ENCODE data around the gene EREG.
"Not testable (repeated sequence)": the region's sequence is repeated elsewhere in the genome, so short reads cannot be mapped to it uniquely, and the experiment has no call there.

The EREG gene

GRCh38 chr4:74364652-74365491, at the start of gene EREG:
Gene EREG (plus strand): TSS chr4:74365145. CDS start chr4:74365309, 164 bp downstream.
- DNase-seq (ENCODE audit: low read depth): no peak

- no peak for DNase-seq (ENCODE audit: low read depth)
Measured at GRCh38 chr4:74315376-74315775, 49.6 kb upstream of the EREG start.

- DNase-seq (ENCODE audit: low read depth): no peak
Measured at GRCh38 chr4:74316397-74316796, 48.5 kb upstream of the EREG start.

- no peak for DNase-seq (ENCODE audit: low read depth)
Measured at GRCh38 chr4:74317616-74318246, 47.2 kb upstream of the EREG start.

- no peak for DNase-seq (ENCODE audit: low read depth)
Measured at GRCh38 chr4:74318276-74318675, 46.7 kb upstream of the EREG start.

- no peak for DNase-seq (ENCODE audit: low read depth)
Measured at GRCh38 chr4:74319470-74319869, 45.5 kb upstream of the EREG start.

- no peak for DNase-seq (ENCODE audit: low read depth)
Measured at GRCh38 chr4:74320559-74321118, 44.3 kb upstream of the EREG start.

GRCh38 chr4:74322301-74322700, 42.6 kb upstream of the EREG start:
- DNase-seq (ENCODE audit: low read depth): no peak

GRCh38 chr4:74323663-74324062, 41.3 kb upstream of the EREG start:
- DNase-seq (ENCODE audit: low read depth): no peak

GRCh38 chr4:74324262-74324661, 40.7 kb upstream of the EREG start:
- DNase-seq (ENCODE audit: low read depth): no peak

GRCh38 chr4:74325886-74326285, 39.1 kb upstream of the EREG start:
- no peak for DNase-seq (ENCODE audit: low read depth)

GRCh38 chr4:74327762-74328161, 37.2 kb upstream of the EREG start:
- no peak for DNase-seq (ENCODE audit: low read depth)

- no peak for DNase-seq (ENCODE audit: low read depth)
Measured at GRCh38 chr4:74328501-74328900, 36.4 kb upstream of the EREG start.

GRCh38 chr4:74329307-74329706, 35.6 kb upstream of the EREG start:
- no peak for DNase-seq (ENCODE audit: low read depth)

GRCh38 chr4:74330295-74330750, 34.6 kb upstream of the EREG start:
- no peak for DNase-seq (ENCODE audit: low read depth)

GRCh38 chr4:74331252-74331651, 33.7 kb upstream of the EREG start:
- no peak for DNase-seq (ENCODE audit: low read depth)

GRCh38 chr4:74331944-74332343, 33.0 kb upstream of the EREG start:
- no peak for DNase-seq (ENCODE audit: low read depth)

GRCh38 chr4:74334636-74335035, 30.3 kb upstream of the EREG start:
- DNase-seq (ENCODE audit: low read depth): no peak

GRCh38 chr4:74335341-74336021, 29.5 kb upstream of the EREG start:
- DNase-seq (ENCODE audit: low read depth): no peak

- DNase-seq (ENCODE audit: low read depth): no peak
Measured at GRCh38 chr4:74338792-74339333, 26.1 kb upstream of the EREG start.

GRCh38 chr4:74339501-74339900, 25.4 kb upstream of the EREG start:
- no peak for DNase-seq (ENCODE audit: low read depth)

- DNase-seq (ENCODE audit: low read depth): not testable (repeated sequence)
Measured at GRCh38 chr4:74340421-74340820, 24.5 kb upstream of the EREG start.

Data from GM04503 (cell line).